GM18873 (cell line): ENCODE results near the gene PDGFD.
"Not testable (repeated sequence)": the region's sequence is repeated elsewhere in the genome, so short reads cannot be mapped to it uniquely, and the experiment has no call there.

Source experiments
- ATAC-seq: cut with Tn5 transposase; IDR thresholded peaks from one replicate; pipeline ENCODE4 v1.9.1; 2021; ENCODE audit warnings: mild to moderate bottlenecking, moderate library complexity, moderate number of reproducible peaks; ENCODE audit not compliant: unreplicated experiment, low FRiP score

The PDGFD gene

DNA sequence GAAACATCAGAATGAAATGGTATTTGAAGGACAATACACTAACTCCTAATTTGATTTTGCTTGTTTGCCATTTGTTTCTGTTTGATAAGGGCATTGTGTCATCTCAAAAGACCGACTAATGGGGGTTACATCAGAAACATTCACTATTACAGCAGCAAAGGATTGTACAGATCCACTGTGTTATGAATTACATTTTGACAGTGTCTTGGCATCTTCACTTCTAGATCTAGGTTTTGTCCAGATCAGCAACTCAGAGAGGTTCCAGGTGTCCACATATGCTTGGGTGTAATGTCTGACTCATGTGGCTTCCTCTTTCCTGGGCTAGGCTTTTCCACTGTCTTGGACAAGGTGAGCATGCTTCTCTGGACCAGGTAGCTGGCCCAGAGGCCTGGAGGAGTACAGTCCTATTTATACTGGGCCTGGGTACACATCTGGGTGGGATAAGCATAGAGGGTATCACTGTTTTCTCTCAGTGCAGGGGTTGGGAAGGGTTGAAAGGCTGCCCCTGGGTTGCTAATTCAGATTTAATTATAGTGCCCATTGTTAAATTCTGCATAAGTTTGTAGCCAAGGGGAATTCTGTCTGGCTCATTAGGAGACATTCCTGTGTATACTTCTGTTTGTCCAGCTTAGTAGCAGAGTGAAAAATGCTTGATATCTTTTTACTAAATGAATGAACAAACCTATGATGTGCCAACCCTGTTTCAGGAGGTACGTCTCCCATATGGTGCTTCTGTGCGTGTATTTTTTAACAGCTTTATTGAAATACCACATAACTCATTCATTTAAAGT, 103.7 kb downstream of the PDGFD start:
- no peak for ATAC-seq

DNA sequence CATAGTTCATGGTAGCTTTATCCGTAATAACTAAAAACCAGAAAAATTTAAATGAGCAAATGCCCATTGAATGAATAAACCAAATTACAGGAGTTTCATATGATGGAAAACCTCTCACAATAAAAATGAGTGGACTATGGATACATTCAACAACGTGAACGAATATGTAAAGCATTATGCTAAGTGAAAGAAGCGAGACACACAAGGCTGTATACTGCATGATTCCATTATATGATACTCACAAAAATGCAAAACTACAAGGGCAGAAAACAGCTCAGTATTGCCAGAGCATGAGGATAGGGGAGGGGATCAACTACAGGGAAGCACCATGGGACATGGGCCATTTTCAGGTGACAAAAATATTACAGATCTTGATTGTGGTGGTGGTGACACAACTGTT, 105.3 kb downstream of the PDGFD start:
- no peak for ATAC-seq

GRCh38 chr11:104057908-104058307, 106.0 kb downstream of the PDGFD start:
- no peak for ATAC-seq

GRCh38 chr11:104055596-104055995, 108.4 kb downstream of the PDGFD start:
- ATAC-seq: no peak

- ATAC-seq: no peak
These were observed 108.9 kb downstream of the PDGFD start for GRCh38 chr11:104054911-104055529.

DNA sequence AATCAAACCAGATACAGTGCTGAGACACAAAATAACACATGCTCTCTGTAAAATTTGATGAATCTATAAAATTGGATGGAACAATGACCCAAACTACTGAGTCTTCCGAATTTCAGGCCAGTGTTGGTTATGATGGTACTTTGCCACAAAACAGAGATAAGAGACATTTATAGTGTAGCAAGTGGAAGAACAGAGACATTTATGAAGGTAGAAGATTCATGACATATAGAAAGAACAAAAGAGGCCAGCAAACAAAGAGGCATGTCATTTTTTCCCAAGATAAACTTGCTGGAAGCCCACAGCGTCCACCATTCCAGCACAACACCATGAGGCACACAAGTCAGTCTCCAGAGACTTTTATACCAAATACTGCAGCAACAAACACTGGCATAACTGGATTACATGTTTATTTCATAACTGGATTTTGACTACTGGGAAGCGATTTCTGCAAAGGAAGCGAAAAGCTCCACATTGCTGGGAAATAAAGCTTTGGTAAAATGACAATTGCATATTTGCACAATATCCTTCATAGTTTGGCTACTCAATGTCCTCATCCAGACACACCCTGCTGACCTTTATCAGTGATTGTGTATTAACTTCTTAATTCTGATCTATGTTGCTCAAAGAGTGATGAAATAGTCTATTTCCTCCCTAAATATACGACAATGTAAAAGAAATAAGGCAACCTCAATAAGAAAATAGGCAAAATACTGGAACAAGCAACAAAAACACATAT, 110.0 kb downstream of the PDGFD start:
- ATAC-seq: no peak

- ATAC-seq: no peak
These were observed 112.2 kb downstream of the PDGFD start for GRCh38 chr11:104051778-104052177.

- ATAC-seq: no peak
These were observed 114.8 kb downstream of the PDGFD start for GRCh38 chr11:104049116-104049515.

DNA sequence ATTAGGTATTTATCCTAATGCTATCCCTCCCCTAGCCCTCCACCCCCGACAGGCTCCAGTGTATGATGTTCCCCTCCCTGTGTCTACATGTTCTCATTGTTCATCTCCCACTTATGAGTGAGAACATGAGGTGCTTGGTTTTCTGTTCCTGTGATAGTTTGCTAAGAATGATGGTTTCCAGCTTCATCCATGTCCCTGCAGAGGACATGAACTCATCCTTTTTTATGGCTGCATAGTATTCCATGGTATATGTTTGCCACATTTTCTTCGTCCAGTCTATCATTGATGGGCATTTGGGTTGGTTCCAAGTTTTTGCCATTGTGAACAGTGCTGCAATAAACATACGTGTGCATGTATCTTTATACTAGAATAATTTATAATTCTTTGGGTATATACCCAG, 117.1 kb downstream of the PDGFD start:
- ATAC-seq: not testable (repeated sequence)

DNA sequence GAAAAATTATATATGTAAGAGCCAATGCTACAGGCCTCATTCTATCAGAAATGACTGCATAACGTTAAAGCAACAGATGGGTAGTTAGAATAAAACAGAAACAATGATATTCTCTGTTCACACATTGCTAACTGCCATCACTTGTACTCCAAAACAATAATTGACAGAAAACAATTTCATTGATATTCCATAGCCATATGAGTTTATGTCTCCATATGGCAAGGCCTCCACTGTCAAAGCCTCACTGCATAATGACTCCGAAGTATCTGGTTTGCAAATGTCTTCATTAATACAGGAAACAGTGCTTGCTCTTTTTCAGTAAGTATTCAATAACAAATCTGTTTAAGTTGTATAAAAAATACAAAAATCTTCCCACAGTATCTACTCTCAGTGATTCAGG, 117.6 kb downstream of the PDGFD start:
- no peak for ATAC-seq

GRCh38 chr11:104043678-104044239, 120.2 kb downstream of the PDGFD start:
- ATAC-seq: no peak

DNA sequence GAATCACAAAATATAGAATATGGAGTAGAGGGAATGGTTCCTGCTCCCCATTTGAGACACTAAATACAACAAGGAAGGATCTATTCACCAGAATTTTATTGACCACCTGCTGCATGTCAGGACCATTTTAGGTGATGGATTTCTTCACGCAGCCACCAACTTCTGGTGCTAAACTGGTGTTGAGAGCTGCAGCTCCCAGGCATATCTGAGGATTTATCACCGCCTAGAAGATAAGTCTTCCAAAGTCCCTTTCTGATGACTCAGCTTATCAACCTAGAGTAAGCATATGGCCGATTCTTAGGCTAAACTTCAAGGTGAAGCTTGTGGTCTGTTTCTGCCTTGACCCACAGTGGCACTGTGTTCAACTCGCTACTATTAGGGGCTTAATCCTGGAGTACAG, 120.8 kb downstream of the PDGFD start:
- ATAC-seq: no peak

DNA sequence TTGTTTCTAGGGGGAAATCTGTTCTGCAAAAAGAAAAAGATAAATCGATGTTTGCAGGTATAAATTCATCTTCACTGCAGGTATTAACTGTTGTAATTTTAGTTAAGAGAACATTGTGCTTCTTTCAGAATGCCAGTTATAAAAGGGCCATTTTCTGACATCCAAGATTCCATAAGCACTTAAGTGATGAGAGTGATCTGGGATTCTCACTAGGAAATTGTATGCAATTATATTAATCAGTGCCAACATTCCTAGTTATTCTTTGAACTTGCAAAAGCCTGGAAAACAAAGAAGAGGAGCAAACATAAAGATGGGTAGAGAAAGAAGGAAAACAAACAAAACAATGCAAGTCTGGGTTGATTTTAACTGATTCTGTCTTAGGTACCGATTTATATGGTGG, 122.2 kb downstream of the PDGFD start:
- no peak for ATAC-seq

GRCh38 chr11:104036995-104037394, 127.0 kb downstream of the PDGFD start:
- no peak for ATAC-seq

- ATAC-seq: no peak
These were observed 127.4 kb downstream of the PDGFD start, which contains the start of gene DDI1 for GRCh38 chr11:104036588-104036987. TSS of gene DDI1 (plus strand) at chr11:104036640. CDS start at chr11:104036823, 183 bp downstream.

- no peak for ATAC-seq
These were observed 130.4 kb downstream of the PDGFD start for GRCh38 chr11:104033561-104033960.

DNA sequence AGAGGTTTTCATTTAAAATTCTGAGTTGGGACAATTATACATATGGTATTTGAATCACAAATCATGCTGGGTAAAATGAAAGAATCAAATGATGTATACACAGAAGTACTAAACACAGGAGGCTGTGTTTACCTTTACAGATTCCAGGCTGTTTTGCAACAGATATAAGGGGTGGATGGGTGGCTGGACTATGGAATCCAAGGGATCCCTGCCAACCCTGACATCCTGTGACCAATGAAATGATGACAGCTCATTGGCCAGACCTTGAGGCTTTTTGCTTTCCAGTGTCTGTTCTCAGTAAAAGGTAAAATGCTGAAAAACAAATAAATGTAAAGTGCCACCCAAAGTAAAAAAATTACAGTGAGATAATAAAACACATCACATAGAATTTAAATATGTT, 130.8 kb downstream of the PDGFD start:
- ATAC-seq: no peak

- no peak for ATAC-seq
These were observed 135.3 kb downstream of the PDGFD start for GRCh38 chr11:104028476-104029263.

DNA sequence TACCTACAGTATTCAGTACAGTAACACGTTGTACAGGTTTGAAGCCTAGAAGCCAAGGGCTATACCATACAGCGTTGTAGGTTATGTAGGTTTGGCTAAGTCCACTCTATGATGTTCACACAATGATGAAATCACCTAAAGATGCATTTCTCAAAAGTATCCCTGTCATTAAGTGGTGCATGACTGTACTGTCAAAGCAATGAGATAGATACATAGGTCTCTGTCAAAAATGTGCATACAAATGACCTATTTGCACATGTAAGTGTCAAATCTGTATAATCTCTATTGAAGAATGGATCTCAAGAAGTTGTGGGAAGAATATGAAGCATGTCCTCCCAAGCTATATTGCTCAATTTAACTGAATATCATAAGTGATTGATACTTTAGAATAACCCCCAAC, 139.4 kb downstream of the PDGFD start:
- no peak for ATAC-seq
